ENCODE data around the gene ASTL.

ASTL gene

GRCh38 chr2:96138179-96139145, at the start of gene ASTL:
TSS of gene ASTL (minus strand) at chr2:96138502. CDS start at chr2:96138436, 66 bp downstream.
- peak; percentile 82 for DNase-seq (ENCODE audit: low spot score)
- TF ChIP-seq, protein P1, sequence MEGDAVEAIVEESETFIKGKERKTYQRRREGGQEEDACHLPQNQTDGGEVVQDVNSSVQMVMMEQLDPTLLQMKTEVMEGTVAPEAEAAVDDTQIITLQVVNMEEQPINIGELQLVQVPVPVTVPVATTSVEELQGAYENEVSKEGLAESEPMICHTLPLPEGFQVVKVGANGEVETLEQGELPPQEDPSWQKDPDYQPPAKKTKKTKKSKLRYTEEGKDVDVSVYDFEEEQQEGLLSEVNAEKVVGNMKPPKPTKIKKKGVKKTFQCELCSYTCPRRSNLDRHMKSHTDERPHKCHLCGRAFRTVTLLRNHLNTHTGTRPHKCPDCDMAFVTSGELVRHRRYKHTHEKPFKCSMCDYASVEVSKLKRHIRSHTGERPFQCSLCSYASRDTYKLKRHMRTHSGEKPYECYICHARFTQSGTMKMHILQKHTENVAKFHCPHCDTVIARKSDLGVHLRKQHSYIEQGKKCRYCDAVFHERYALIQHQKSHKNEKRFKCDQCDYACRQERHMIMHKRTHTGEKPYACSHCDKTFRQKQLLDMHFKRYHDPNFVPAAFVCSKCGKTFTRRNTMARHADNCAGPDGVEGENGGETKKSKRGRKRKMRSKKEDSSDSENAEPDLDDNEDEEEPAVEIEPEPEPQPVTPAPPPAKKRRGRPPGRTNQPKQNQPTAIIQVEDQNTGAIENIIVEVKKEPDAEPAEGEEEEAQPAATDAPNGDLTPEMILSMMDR (IDR thresholded peaks at IDR 0.05; ENCODE audit: borderline replicate concordance, control extremely low read depth, extremely low read depth, insufficient read depth, missing control alignments) = peak; percentile 74
- in situ Hi-C loops (cut with MboI; ENCODE audit: low sequenced_read_pairs, unreplicated experiment) = loop anchor here (5.0 kb wide), 1 partner anchor 34 kb away; no protein-coding TSS in a partner anchor

GRCh38 chr2:96186562-96186961, 48.3 kb upstream of the ASTL start:
- DNase-seq (ENCODE audit: low spot score) = no peak
- TF ChIP-seq, protein P1 (IDR thresholded peaks at IDR 0.05; ENCODE audit: borderline replicate concordance, control extremely low read depth, extremely low read depth, insufficient read depth, missing control alignments) = no peak
- in situ Hi-C loops (cut with MboI; ENCODE audit: low sequenced_read_pairs, unreplicated experiment) = no loop called here

- in situ Hi-C loops (cut with MboI; ENCODE audit: low sequenced_read_pairs, unreplicated experiment) = no loop called here
- DNase-seq (ENCODE audit: low spot score) = no peak
- TF ChIP-seq, protein P1 (IDR thresholded peaks at IDR 0.05; ENCODE audit: borderline replicate concordance, control extremely low read depth, extremely low read depth, insufficient read depth, missing control alignments) = no peak
Measured at GRCh38 chr2:96185516-96185915, 47.2 kb upstream of the ASTL start.

DNA sequence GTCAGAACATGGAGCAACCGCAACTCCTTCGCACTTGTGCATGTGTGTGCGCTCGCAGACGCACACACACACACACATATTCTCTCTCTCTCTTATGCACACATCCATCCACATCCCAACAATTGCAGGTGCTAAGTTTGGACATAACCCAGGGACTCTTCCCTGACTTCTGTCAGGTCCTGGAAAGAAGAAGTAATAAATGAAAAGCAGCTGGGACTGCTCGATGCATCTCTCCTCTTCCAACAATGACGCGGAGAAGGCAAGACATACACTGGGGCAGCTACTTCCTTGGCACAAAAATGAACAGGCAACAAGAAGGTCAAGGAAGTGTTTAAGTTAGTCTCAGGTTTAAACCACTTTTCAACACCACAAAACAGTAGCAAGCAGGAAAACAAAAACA, 46.7 kb upstream of the ASTL start:
- DNase-seq (ENCODE audit: low spot score) = no peak
- TF ChIP-seq, protein P1 (IDR thresholded peaks at IDR 0.05; ENCODE audit: borderline replicate concordance, control extremely low read depth, extremely low read depth, insufficient read depth, missing control alignments) = no peak
- in situ Hi-C loops (cut with MboI; ENCODE audit: low sequenced_read_pairs, unreplicated experiment) = no loop called here

DNA sequence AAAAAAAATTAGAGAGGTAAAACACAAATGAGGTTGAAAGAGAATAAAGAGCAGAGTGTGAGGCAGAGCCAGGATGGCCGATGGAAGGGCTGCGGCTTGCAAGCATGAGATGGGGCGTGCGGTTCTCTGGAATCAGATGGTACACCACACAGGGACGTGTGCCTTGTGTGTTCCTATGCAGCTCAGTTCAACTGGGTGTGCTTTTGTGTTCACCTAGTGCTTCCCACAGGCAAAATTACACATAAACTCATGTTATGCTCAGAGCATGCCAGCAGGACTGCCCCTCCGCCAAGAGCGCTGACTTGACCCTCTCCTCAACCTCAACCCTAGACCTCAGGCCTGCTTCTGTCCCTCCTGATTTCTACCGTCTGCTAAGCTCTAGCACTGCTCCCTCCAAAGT, 45.9 kb upstream of the ASTL start:
- in situ Hi-C loops (cut with MboI; ENCODE audit: low sequenced_read_pairs, unreplicated experiment) = no loop called here
- no peak for DNase-seq (ENCODE audit: low spot score)
- TF ChIP-seq, protein P1 (IDR thresholded peaks at IDR 0.05; ENCODE audit: borderline replicate concordance, control extremely low read depth, extremely low read depth, insufficient read depth, missing control alignments) = no peak

DNA sequence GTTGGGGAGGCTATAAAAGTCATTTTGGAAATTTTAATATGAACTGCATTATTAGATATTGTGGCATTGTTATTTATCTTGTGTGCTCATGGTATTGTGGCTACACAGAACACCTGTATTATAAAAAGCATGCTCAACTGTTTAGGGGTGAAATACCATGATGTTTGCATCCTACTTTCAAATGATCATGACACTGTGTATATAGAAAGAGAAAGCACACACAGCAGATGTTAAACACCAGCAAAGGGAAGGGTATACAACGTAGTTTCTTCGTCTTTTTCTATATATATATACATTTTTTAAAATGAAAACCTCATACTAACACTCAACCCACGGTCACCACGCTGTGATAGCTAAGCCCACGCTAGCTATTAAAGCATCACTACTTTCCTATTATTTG, 43.2 kb upstream of the ASTL start:
- no peak for DNase-seq (ENCODE audit: low spot score)
- TF ChIP-seq, protein P1 (IDR thresholded peaks at IDR 0.05; ENCODE audit: borderline replicate concordance, control extremely low read depth, extremely low read depth, insufficient read depth, missing control alignments) = no peak
- in situ Hi-C loops (cut with MboI; ENCODE audit: low sequenced_read_pairs, unreplicated experiment) = no loop called here
